GM03348 (cell line): ENCODE data around the gene PRKAR1A.
A peak's percentile ranks its signal among the peaks of the same experiment; 100 is the strongest.
"Not testable (repeated sequence)": the region's sequence is repeated elsewhere in the genome, so short reads cannot be mapped to it uniquely, and the experiment has no call there.

Source experiments
- DNase-seq: peaks from one replicate; pipeline ENCODE4 v3.0.0; 2012; ENCODE audit warnings: low spot score

The PRKAR1A gene

DNA sequence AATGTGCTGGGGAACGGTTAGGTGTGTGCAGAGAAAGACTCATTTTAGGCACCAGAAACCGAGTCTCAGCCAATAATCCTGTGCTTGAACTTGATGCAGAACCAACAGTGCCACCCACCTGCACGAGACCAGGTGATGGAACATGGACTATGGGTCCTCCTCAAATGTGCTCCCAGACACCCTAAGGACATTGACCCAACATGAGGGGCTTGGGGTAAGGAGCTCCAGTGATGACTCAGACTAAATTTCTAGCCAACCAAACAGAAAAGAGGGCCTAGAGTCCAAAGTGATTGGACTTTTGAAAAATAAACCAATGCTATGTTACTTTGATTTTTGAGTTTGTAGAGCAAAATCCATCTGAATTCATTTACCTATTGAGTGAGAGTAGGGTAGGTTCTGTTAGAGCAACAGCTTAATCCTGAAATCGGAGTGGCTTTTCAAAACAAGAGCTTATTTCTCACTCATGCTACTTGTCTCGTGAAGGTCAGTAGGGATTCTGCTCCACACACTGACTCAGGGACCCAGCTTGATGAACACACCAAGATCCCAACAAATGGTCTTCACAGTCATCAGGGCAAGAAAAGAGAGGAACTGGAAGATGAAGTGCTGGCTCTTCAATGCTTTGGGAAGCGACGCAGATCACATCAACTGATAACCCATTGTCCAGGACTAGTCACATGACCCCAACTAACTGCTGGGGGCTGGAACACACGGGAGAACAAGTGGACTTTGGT, 67.1 kb downstream of the PRKAR1A start:
- no peak for DNase-seq

- DNase-seq: peak; percentile 81
Measured at GRCh38 chr17:68580236-68580770, 68.1 kb downstream of the PRKAR1A start.

- no peak for DNase-seq
Measured at GRCh38 chr17:68581863-68582645, 69.8 kb downstream of the PRKAR1A start.

- DNase-seq: not testable (repeated sequence)
Measured at GRCh38 chr17:68582867-68583266, 70.6 kb downstream of the PRKAR1A start.

DNA sequence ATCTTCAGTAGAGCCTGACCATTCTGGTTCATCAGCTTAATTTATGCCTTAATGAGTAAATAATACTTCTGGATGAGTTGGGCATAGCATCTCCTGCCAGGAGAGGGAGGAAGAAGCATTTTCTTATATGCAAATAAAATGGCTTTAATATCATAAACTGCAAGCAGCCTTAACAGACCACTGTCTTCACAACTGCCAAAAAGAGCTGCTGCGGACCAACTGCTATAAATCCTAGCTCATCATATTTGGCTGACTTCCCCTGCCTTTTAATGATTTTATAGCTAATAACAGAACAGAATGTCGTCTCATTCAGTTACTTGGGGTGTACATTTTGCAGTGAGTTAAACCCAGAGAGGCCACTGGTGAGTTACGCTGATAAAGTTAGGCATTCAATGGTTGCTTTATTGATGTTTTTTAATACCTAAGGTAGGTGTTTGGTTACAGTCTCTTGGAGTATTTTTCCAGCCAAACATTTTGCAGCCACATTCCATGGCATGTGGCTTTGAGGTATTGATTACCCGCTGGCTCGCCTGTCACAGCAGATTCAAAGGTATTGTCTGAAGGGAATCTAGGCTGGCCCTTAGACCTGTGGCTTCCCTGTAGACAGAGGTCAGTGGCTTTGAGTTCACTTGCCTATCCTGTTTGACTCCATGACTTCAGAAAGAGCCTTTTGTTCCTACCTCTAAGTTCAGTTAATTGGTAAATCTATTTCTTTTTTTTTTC, 72.5 kb downstream of the PRKAR1A start:
- no peak for DNase-seq

DNA sequence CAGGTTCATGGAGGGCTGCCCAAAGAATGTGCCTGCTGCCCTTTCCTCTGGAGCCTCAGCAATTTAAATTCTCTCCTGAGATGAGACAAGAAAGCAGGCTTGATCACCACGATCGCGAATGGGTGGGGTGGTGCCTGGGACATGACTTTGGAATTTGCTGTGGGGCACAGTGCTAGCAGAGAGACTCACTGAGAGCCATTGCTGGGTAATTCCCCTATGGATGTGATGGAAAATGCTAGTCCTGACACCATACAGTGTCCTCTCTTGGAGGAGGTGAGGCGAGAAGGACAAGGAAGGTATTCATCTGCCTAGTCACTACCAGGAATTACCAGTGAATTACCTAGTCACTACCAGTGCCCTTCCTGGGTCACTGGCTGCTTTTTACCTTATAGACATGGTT, 73.4 kb downstream of the PRKAR1A start:
- DNase-seq: no peak

- no peak for DNase-seq
Measured at GRCh38 chr17:68587026-68587425, 74.8 kb downstream of the PRKAR1A start.

DNA sequence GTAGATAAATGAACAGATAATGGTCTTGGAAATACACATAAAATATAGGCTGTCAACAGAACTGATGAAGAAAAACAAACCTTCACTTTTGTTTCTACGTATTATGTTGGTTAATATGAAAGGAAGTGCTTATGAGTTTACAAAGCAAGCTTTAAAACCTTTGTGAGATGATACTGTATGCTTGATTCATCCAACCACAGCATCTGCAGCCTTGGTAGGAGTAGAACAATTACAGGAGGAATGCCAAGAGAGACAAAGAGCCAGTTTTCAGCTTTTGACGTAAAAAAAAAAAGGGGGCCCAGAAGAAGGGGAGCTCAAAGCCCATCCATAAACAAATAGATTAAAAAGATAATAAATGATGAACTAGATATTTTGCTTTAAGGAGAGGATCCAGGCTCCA, 75.6 kb downstream of the PRKAR1A start:
- DNase-seq: no peak

DNA sequence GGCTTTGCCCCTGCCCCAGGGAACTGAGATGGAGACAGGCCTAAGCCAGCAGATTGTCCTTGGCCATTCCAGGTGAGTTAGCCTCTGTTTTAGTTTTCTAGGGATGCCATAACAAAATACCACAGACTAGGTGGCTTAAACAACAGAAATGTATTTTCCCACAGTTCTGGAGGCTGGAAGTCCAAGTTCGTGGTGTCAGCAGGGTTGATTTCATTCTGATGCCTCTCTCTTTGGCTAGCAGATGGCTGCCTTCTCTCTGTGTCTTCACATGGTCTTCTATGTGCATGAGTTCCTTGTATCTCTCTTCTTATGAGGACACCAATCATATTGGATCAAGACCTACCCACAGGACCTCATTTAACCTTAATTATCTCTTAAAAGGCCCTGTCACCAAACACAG, 76.1 kb downstream of the PRKAR1A start:
- DNase-seq: no peak

GRCh38 chr17:68589086-68589485, 76.9 kb downstream of the PRKAR1A start:
- DNase-seq: no peak

DNA sequence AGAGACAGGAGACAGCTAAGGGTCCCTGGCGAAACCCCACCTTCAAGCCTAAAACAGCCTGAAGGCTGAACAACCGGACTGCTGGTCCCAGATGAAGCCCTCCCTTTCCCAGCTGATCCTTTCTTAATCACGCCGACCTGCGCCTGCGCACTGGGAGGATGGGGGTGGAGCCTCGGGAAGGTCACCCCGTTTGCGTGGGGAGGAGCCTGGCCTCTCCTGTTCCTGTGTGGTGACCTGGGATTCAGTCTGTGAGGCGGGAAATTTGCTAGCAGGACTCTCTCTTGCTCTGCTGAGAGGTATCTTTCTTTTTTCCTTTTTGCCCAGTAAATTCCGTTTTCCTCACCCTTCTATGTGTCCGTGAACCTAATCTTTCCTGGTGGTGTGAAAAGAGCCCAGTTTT, 79.4 kb downstream of the PRKAR1A start:
- DNase-seq: no peak

GRCh38 chr17:68592009-68592408, 79.8 kb downstream of the PRKAR1A start:
- DNase-seq: no peak

GRCh38 chr17:68592682-68593641, 80.7 kb downstream of the PRKAR1A start:
- no peak for DNase-seq

DNA sequence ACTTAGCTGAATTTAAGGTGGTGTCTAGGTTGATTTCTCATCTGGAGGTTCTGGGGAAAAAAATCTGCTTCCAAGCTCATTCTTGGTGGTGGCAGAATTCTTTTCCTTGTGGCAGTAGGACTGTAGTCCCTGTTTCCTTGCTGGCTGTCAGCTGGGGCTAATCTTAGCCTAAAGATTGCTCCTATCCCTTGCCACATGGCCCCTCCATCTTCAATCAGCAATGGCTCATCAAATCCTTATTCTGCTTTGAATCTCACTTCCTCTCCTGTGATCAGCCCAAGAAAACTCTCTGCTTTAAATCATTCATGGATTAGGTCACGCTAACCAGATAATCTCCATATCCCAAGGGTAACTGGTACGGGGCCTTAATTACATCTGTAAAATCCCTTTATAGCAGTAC, 82.3 kb downstream of the PRKAR1A start:
- DNase-seq: no peak

DNA sequence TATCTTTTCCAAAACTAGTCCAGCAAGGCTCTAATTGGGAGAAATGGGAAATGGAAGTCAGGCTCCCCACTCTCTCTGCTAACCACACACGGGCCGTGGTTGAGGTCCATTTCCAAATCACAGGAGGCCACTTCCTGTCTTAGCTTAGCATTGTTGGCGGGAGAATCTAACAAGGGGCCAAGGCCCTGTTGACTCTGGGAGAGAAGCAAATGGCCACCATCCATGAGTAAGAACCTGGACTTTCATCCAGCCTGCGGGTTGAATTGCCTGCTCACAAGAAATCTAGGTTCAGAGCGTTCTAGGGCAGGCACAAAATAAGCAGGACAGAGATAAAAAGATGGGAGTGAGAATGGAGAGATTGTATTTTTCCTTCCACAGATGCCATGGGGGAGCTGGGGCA, 83.3 kb downstream of the PRKAR1A start:
- no peak for DNase-seq

GRCh38 chr17:68595986-68596385, 83.8 kb downstream of the PRKAR1A start:
- DNase-seq: no peak

DNA sequence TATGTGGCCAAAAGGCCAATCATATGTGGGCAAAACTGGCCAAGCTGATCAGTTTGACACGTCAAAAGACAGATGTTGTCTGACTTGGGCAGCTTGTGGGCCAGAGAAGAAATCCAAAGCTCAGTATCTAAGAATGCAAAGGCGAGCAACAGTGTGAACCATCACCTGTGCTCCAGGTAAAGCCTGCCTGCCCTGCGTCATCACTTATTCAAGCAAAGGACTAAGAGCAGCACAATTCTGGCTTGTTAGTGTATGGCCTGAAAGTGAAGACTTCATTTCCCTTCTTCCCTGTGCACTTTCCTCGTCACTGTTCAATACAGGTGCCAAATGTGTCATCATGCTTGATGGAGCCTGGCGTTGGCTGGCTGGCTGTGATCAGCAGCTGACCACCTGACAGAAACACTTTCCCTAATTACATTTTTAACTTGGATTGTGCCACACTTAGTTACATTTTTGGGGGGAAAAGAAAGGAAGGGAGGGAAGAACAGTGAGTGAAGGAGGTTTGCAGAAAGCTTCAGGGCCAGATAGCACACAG, 84.2 kb downstream of the PRKAR1A start:
- no peak for DNase-seq

GRCh38 chr17:68598074-68598473, 85.8 kb downstream of the PRKAR1A start:
- no peak for DNase-seq

DNA sequence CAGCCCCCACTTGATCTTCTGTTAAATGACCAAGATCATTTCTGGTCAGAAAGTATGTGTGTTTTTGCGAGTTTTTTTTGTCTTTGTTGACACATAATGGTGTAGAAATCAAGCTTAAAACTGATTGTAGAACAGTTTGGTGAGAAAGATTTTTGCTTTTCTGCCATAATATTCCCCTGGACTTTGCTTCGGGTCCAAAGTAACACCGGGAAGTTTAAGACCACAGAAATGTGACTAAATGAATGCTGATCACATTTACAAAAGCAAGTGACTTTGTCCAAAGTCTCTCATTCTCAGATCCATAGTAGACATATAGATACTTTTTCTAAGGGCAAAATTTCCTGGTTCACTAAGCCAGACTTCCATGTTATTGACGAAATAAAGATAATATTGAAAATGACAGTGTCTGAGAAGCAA, 86.3 kb downstream of the PRKAR1A start:
- DNase-seq: no peak

DNA sequence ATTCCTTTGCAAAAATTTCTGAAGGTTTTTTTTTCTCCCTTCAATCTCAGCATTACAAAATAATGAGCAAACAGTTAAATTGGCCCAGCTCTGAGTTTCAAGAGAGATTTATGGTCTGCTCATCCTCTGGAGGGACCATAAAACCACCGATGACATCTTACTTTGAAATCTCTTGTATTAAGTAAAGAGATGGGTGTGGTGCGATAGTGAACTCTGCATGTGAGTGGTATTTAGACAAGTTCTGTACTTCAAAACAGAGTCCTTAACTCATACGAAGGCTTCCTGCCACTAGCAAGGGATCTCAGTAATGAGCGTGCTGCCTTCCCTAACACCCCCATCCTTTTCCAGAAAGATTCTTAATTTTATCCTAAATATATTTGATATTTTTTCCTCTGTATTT, 86.9 kb downstream of the PRKAR1A start:
- DNase-seq: peak; percentile 69

DNA sequence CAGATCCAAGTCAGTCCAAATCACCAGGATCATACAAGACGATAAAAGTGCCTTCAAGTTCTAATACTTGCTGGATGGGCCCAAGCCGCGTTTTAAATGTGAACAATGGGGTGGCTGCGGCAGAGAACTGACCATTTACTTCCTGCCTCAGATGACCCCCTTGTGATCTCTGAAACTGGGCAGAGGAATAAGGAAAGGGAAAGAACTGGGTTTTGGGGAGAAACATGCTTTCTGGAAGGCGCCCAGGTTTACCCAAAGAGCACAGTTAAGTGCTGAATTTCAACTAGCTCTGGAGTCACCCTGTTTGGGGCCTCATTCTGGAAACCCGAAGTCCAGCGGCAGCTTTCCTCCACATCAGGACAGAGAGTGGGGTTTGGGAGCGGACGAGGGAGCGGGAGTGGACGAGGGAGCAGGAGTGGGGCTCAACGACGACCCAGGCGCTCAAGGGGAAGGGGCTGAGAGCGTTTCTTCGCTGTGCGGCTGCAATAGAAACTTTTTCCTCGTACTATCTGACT, 87.4 kb downstream of the PRKAR1A start:
- no peak for DNase-seq
